Neural progenitor cell (in vitro differentiated cells): ENCODE measurements around the gene TMCO4. TPM values are rescaled to one million over a fixed set of nuclear protein-coding genes. Genes with fewer than 3 reads are reported as not detected.

Experiments used
- DNase-seq: peaks from one replicate; pipeline ENCODE4 v3.0.0-alpha.2; 2016; ENCODE audit warnings: low spot score
- H2AFZ ChIP-seq: fragments of 200-600 bp; sonication (generic); replicated peaks from 2 replicates; pipeline ENCODE4 v1.6.1; 2016; ENCODE audit warnings: antibody characterized with exemption
- H3F3A ChIP-seq: fragments of 200-600 bp; sonication (generic); 2 replicates; pipeline ENCODE4 v1.6.1; 2016; ENCODE audit warnings: antibody characterized with exemption, low read depth
- H3K27ac ChIP-seq: fragments of 200-600 bp; sonication (generic); 2 replicates; pipeline ENCODE4 v1.5.1; 2016; ENCODE audit warnings: mild to moderate bottlenecking
- H3K27me3 ChIP-seq: fragments of 200-600 bp; sonication (generic); 2 replicates; pipeline ENCODE4 v1.6.1; 2016; ENCODE audit warnings: mild to moderate bottlenecking, moderate library complexity
- H3K36me3 ChIP-seq: fragments of 200-600 bp; sonication (generic); 2 replicates; pipeline ENCODE4 v1.5.1; 2016
- H3K4me1 ChIP-seq: fragments of 200-600 bp; sonication (generic); 2 replicates; pipeline ENCODE4 v1.6.1; 2016; ENCODE audit warnings: mixed run types
- H3K4me2 ChIP-seq: fragments of 200-600 bp; sonication (generic); 2 replicates; pipeline ENCODE4 v1.6.1; 2016
- H3K4me3 ChIP-seq: fragments of 200-600 bp; sonication (generic); 2 replicates; pipeline ENCODE4 v1.5.1; 2016
- H3K79me2 ChIP-seq: fragments of 200-600 bp; sonication (generic); 2 replicates; pipeline ENCODE4 v1.6.1; 2016; ENCODE audit warnings: low read depth
- H3K9ac ChIP-seq: fragments of 200-600 bp; sonication (generic); 2 replicates; pipeline ENCODE4 v1.6.1; 2016
- H3K9me3 ChIP-seq: fragments of 200-600 bp; sonication (generic); 2 replicates; pipeline ENCODE4 v1.5.1; 2016; ENCODE audit warnings: low read depth
- H4K20me1 ChIP-seq: fragments of 200-600 bp; sonication (generic); 2 replicates; pipeline ENCODE4 v1.6.1; 2016; ENCODE audit warnings: low read depth
- H3K27ac Mint-ChIP-seq: 3 replicates; pipeline ENCODE4 v1.8.0; 2021; ENCODE audit warnings: mixed read lengths
- H3K27me3 Mint-ChIP-seq: 2 replicates; pipeline ENCODE4 v1.8.0; 2022; ENCODE audit warnings: low read depth, mild to moderate bottlenecking, inconsistent platforms, moderate library complexity, mixed read lengths; ENCODE audit not compliant: insufficient read depth
- H3K36me3 Mint-ChIP-seq: 3 replicates; pipeline ENCODE4 v1.8.0; 2021; ENCODE audit warnings: mixed read lengths
- H3K4me1 Mint-ChIP-seq: 3 replicates; pipeline ENCODE4 v1.8.0; 2021; ENCODE audit warnings: mixed read lengths
- H3K4me3 Mint-ChIP-seq: 3 replicates; pipeline ENCODE4 v1.8.0; 2021; ENCODE audit warnings: mild to moderate bottlenecking, moderate library complexity, mixed read lengths
- H3K9me3 Mint-ChIP-seq: 3 replicates; pipeline ENCODE4 v1.8.0; 2020; ENCODE audit warnings: mixed read lengths
- EZH2 ChIP-seq: fragments of 200-600 bp; sonication (generic); IDR thresholded peaks from 2 replicates; pipeline ENCODE4 v1.6.1; 2017; ENCODE audit warnings: antibody characterized with exemption, mild to moderate bottlenecking, moderate library complexity
- EZH2phosphoT487 ChIP-seq: fragments of 200-600 bp; sonication (generic); IDR thresholded peaks from 2 replicates; pipeline ENCODE4 v1.6.1; 2017; ENCODE audit warnings: antibody characterized with exemption
- total RNA-seq: library from RNA; depleted of rRNA; stranded (reverse); fragments of >200 nt; gene quantifications from 2 replicates; pipeline ENCODE4 v1.2.3, GENCODE V29; 2015; ENCODE audit warnings: low replicate concordance
- TF ChIP-seq, protein P1 (sequence below): fragments of 200-600 bp; sonication (generic); IDR thresholded peaks from 2 replicates; pipeline ENCODE4 v1.5.1; 2017; ENCODE audit warnings: antibody characterized with exemption, mild to moderate bottlenecking

Gene TMCO4
- total RNA-seq, 1 donor from 2014 or later = 0.30 TPM

DNA sequence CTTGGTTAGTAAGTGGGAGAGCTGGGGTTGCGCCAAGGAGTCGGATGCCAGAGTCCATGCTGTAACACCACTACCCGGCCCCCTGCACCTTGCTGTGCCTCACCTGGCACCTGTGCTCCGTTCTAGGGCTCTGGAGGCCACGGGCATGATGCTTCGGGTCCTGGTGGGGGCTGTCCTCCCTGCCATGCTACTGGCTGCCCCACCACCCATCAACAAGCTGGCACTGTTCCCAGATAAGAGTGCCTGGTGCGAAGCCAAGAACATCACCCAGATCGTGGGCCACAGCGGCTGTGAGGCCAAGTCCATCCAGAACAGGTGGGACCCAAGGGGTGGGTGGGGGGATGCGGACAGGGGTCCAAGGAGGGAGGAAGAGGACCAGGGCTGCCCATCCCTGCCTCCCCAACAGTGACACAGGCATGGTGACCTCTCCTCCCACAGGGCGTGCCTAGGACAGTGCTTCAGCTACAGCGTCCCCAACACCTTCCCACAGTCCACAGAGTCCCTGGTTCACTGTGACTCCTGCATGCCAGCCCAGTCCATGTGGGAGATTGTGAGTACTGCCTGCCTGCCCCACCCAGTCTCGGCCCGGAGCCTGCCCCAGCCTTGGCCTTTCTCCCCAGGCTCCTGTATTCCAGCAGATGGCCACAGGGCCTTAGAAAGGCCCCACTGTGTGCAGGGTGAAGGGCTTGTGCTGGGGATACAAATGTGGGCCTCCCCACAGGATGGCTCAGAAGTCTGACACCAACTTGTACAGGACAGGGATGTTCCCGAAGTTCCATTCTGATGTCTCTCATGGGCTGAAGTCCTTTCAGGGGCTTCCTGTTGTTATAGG is 144.6 kb downstream of the TMCO4 start:
- Histone ChIP-seq H3K4me3 (no peak overlapping the region), H3K9ac (no peak overlapping the region), H3K4me1 (no peaks in the 10 kb centered on the region), H3K4me2 (no peak overlapping the region), H3K27me3 (peaks cover 1% of the 10 kb centered on the region), H3K27ac (no peak overlapping the region), H3K79me2 (no peaks in the 10 kb centered on the region), H3K36me3 (no peaks in the 10 kb centered on the region), H3F3A (peaks cover 11% of the 10 kb centered on the region), H4K20me1 (no peaks in the 10 kb centered on the region), H3K9me3 (no peaks in the 10 kb centered on the region), H2AFZ (no peak overlapping the region)
- no peaks in the 10 kb centered on the region for H3K36me3 Mint-ChIP-seq
- TF ChIP-seq EZH2 (no peak), EZH2phosphoT487 (no peak)
- TF ChIP-seq, protein P1, sequence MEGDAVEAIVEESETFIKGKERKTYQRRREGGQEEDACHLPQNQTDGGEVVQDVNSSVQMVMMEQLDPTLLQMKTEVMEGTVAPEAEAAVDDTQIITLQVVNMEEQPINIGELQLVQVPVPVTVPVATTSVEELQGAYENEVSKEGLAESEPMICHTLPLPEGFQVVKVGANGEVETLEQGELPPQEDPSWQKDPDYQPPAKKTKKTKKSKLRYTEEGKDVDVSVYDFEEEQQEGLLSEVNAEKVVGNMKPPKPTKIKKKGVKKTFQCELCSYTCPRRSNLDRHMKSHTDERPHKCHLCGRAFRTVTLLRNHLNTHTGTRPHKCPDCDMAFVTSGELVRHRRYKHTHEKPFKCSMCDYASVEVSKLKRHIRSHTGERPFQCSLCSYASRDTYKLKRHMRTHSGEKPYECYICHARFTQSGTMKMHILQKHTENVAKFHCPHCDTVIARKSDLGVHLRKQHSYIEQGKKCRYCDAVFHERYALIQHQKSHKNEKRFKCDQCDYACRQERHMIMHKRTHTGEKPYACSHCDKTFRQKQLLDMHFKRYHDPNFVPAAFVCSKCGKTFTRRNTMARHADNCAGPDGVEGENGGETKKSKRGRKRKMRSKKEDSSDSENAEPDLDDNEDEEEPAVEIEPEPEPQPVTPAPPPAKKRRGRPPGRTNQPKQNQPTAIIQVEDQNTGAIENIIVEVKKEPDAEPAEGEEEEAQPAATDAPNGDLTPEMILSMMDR = no peak
- H3K4me3 Mint-ChIP-seq = no peak overlapping the region
- H3K9me3 Mint-ChIP-seq = no peaks in the 10 kb centered on the region
- peaks cover 4% of the 10 kb centered on the region for H3K27me3 Mint-ChIP-seq
- H3K4me1 Mint-ChIP-seq = peaks cover 31% of the 10 kb centered on the region
- DNase-seq = no peak
- H3K27ac Mint-ChIP-seq = no peak overlapping the region

DNA sequence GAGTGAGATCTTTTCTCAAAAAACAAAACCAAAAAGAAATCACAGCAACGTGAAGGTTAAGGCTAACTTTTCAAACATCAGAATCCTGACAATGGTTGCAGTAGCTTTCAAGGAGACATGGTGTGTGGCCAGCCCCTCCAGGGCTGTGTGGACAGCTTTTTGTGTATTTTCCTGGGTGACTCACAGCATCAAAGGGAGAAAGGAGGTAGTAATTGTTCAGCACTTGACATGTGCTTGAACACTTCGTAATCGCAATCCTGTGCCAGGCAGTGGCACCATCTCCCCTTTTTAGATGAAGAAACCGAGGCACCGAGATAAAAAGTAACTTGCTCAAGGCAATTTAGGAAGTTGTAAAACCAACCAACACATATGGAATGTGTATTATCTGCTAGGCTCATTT is 145.3 kb downstream of the TMCO4 start:
- Histone ChIP-seq H3K9ac (no peak overlapping the region), H3K27me3 (no peaks in the 10 kb centered on the region), H3K36me3 (no peaks in the 10 kb centered on the region), H3K4me2 (peak overlapping the region; percentile 25), H3K9me3 (no peaks in the 10 kb centered on the region), H3K4me1 (no peaks in the 10 kb centered on the region), H4K20me1 (no peaks in the 10 kb centered on the region), H2AFZ (no peak overlapping the region), H3K27ac (no peak overlapping the region), H3F3A (peaks cover 7% of the 10 kb centered on the region), H3K4me3 (no peak overlapping the region), H3K79me2 (no peaks in the 10 kb centered on the region)
- Mint-ChIP-seq H3K36me3 (no peaks in the 10 kb centered on the region), H3K27me3 (no peaks in the 10 kb centered on the region), H3K4me3 (no peak overlapping the region), H3K4me1 (peaks cover 26% of the 10 kb centered on the region), H3K27ac (no peak overlapping the region), H3K9me3 (no peaks in the 10 kb centered on the region)
- no peak for TF ChIP-seq EZH2
- TF ChIP-seq, protein P1 = no peak
- no peak for TF ChIP-seq EZH2phosphoT487
- DNase-seq = no peak

DNA sequence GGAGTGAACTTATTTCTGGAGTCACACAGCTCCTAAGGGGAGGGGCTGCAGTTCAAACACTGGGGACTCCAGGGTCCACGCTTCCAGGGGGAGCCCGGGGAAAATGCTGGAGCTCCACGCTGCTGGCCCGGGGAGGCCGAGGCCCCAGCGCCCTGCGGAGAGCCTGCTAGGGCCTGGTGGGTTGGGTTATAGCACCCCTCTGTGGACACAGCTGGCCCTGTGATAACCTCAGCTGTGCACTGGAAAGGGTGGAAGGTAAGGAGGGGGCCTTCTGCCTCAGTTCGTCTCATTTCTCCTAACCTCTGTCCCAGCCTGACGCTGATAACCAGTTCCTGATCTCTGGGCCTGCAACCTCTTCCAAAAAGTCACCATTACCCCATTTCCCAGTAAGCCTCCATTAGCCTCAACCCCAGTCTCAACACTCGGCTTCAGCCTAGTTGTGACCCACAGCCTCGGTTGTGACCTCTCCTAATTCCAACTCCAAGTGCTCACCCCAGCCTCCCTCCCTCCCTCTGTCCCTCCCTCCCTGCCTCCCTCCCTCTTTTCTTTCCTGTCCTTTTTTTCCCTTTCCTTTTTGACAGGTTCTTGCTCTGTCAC is 148.5 kb downstream of the TMCO4 start:
- peaks cover 6% of the 10 kb centered on the region for H3F3A ChIP-seq
- TF ChIP-seq, protein P1 = peak; percentile 73
- no peak for TF ChIP-seq EZH2
- Mint-ChIP-seq H3K27me3 (peaks cover 7% of the 10 kb centered on the region), H3K9me3 (no peaks in the 10 kb centered on the region), H3K36me3 (no peaks in the 10 kb centered on the region), H3K27ac (no peak overlapping the region), H3K4me1 (peaks cover 14% of the 10 kb centered on the region), H3K4me3 (no peak overlapping the region)
- no peak overlapping the region for H3K9ac ChIP-seq
- H3K9me3 ChIP-seq = no peaks in the 10 kb centered on the region
- H3K4me1 ChIP-seq = no peaks in the 10 kb centered on the region
- no peaks in the 10 kb centered on the region for H3K36me3 ChIP-seq
- H3K27ac ChIP-seq = no peak overlapping the region
- no peaks in the 10 kb centered on the region for H4K20me1 ChIP-seq
- DNase-seq = peak; percentile 75
- peak overlapping the region; percentile 64 for H2AFZ ChIP-seq
- H3K79me2 ChIP-seq = no peaks in the 10 kb centered on the region
- H3K27me3 ChIP-seq = peaks cover 12% of the 10 kb centered on the region
- no peak overlapping the region for H3K4me3 ChIP-seq
- peak overlapping the region; percentile 50 for H3K4me2 ChIP-seq
